OCI-LY7 (cell line): ENCODE results near the gene CFAP54. TPM values are rescaled to one million over a fixed set of nuclear protein-coding genes. Genes with fewer than 3 reads are reported as not detected.

ENCODE experiments used
- BruUV-seq: library from RNA; stranded (reverse); fragments of 400-500 nt; replicated peaks from 2 replicates; lab custom pipeline; 2021; lab: Mats Ljungman, UMichigan
- CTCF ChIA-PET: fragments of 300-600 bp; sonication (Branson Sonifier 250); formaldehyde crosslinking; loops from one replicate; lab custom pipeline; 2022; ENCODE audit warnings: antibody characterized with exemption; ENCODE audit not compliant: unreplicated experiment; lab: Charles Lee
- POLR2A ChIA-PET: fragments of 300-600 bp; sonication (Branson Sonifier 250); formaldehyde crosslinking; loops from one replicate; lab custom pipeline; 2022; ENCODE audit warnings: antibody characterized with exemption; lab: Charles Lee
- DNase-seq: peaks from one replicate; pipeline ENCODE4 v3.0.0-alpha.2; 2015; ENCODE audit warnings: low spot score
- H2AFZ ChIP-seq: fragments of 200-600 bp; sonication (generic), shearing (Covaris generic); 2 replicates; pipeline ENCODE4 v1.6.1; 2014; ENCODE audit warnings: mild to moderate bottlenecking, antibody characterized with exemption, low read length, moderate library complexity
- H3K27ac ChIP-seq: fragments of 200-600 bp; sonication (generic); 2 replicates; pipeline ENCODE4 v1.5.1; 2014; ENCODE audit warnings: mixed run types, low read depth, mild to moderate bottlenecking, moderate library complexity, low read length, inconsistent platforms; ENCODE audit not compliant: poor library complexity, severe bottlenecking
- H3K36me3 ChIP-seq: fragments of 200-600 bp; sonication (generic); 2 replicates; pipeline ENCODE4 v1.6.1; 2014; ENCODE audit warnings: mild to moderate bottlenecking, antibody characterized with exemption, low read length, moderate library complexity, mixed read lengths; ENCODE audit not compliant: insufficient read depth
- H3K4me1 ChIP-seq: fragments of 200-600 bp; sonication (generic); 2 replicates; pipeline ENCODE4 v1.5.1; 2014; ENCODE audit warnings: mild to moderate bottlenecking, low read length; ENCODE audit not compliant: insufficient read depth, poor library complexity, severe bottlenecking
- H3K4me2 ChIP-seq: fragments of 200-600 bp; sonication (generic); 2 replicates; pipeline ENCODE4 v1.6.1; 2014; ENCODE audit warnings: mild to moderate bottlenecking, low read length
- H3K4me3 ChIP-seq: fragments of 200-600 bp; sonication (generic); 2 replicates; pipeline ENCODE4 v1.5.1; 2014; ENCODE audit warnings: mild to moderate bottlenecking, low read depth, low read length; ENCODE audit not compliant: poor library complexity, severe bottlenecking
- H3K79me2 ChIP-seq: fragments of 200-600 bp; sonication (generic); 2 replicates; pipeline ENCODE4 v1.6.1; 2016; ENCODE audit warnings: low read depth, mild to moderate bottlenecking, low read length, moderate library complexity, mixed read lengths; ENCODE audit not compliant: insufficient read depth
- H3K9me2 ChIP-seq: fragments of 200-600 bp; sonication (generic); 2 replicates; pipeline ENCODE4 v1.6.1; 2016; ENCODE audit warnings: mild to moderate bottlenecking, low read length, mixed read lengths; ENCODE audit not compliant: insufficient read depth
- H3K9me3 ChIP-seq: fragments of 200-600 bp; sonication (generic); 2 replicates; pipeline ENCODE4 v1.6.1; 2014; ENCODE audit warnings: mild to moderate bottlenecking, mixed run types, low read length, mixed read lengths
- H4K20me1 ChIP-seq: fragments of 200-600 bp; sonication (generic); 2 replicates; pipeline ENCODE4 v1.6.1; 2014; ENCODE audit warnings: mild to moderate bottlenecking, antibody characterized with exemption, low read length, moderate library complexity, mixed read lengths; ENCODE audit not compliant: insufficient read depth
- EZH2phosphoT487 ChIP-seq: fragments of 200-600 bp; sonication (generic); IDR thresholded peaks from 2 replicates; pipeline ENCODE4 v1.6.1; 2018; ENCODE audit warnings: low read depth, borderline replicate concordance, mild to moderate bottlenecking, mixed run types, antibody characterized with exemption, low read length, moderate library complexity, mixed read lengths
- intact Hi-C: fragments of 100-400 bp; cut with micrococcal nuclease; formaldehyde crosslinking; loops from one replicate; pipeline ENCODE4 v1.10.0; 2022; ENCODE audit not compliant: unreplicated experiment
- total RNA-seq, 2 experiments: library from RNA; depleted of rRNA in 1 of 2; stranded (reverse); fragments of >200 nt in 1 of 2; shearing (Covaris generic) in 1 of 2; gene quantifications; 2 replicates each; pipeline ENCODE4 v1.2.3, GENCODE V29; 2014 to 2022
- TF ChIP-seq, protein P1 (sequence below): fragments of 200-600 bp; sonication (generic); conservative IDR thresholded peaks from 2 replicates; pipeline ENCODE4 v1.5.1; 2014; ENCODE audit warnings: mild to moderate bottlenecking, antibody characterized with exemption, low read length, moderate library complexity, mixed read lengths

The CFAP54 gene
- total RNA-seq, 2 experiments from 2014 or later, result 0.53 TPM; not detected in 1

DNA sequence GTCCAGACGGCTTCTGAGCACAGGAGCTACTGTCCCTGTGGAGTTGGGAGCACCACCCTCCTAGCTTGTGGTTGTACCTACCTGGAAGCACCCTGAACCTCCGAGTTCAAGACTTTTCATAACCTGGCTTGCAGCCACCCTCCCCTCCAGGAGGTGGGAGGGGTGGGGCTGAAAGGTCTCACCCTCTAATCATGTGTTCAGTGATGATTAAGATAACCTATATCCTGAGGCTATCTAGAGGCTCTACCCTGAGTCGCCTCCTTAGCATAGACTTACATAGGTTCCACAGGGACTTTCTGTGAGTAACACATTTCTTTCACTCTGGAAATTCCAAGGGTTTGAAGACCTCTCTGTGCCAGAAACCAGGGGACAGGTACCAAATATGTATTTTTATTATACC, 146.5 kb downstream of the CFAP54 start:
- Histone ChIP-seq H3K27ac (no peak overlapping the region), H4K20me1 (no peaks in the 10 kb centered on the region), H3K79me2 (no peaks in the 10 kb centered on the region), H3K4me2 (no peak overlapping the region), H3K9me2 (no peaks in the 10 kb centered on the region; the same call in 1 of the 2 replicates), H3K4me1 (no peaks in the 10 kb centered on the region), H2AFZ (no peak overlapping the region), H3K4me3 (no peak overlapping the region), H3K9me3 (no peaks in the 10 kb centered on the region), H3K36me3 (no peaks in the 10 kb centered on the region)
- CTCF ChIA-PET, result no interaction called here
- POLR2A ChIA-PET, result no interaction called here
- TF ChIP-seq, protein P1, sequence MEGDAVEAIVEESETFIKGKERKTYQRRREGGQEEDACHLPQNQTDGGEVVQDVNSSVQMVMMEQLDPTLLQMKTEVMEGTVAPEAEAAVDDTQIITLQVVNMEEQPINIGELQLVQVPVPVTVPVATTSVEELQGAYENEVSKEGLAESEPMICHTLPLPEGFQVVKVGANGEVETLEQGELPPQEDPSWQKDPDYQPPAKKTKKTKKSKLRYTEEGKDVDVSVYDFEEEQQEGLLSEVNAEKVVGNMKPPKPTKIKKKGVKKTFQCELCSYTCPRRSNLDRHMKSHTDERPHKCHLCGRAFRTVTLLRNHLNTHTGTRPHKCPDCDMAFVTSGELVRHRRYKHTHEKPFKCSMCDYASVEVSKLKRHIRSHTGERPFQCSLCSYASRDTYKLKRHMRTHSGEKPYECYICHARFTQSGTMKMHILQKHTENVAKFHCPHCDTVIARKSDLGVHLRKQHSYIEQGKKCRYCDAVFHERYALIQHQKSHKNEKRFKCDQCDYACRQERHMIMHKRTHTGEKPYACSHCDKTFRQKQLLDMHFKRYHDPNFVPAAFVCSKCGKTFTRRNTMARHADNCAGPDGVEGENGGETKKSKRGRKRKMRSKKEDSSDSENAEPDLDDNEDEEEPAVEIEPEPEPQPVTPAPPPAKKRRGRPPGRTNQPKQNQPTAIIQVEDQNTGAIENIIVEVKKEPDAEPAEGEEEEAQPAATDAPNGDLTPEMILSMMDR, result no peak
- TF ChIP-seq EZH2phosphoT487, result no peak
- intact Hi-C loops, result no loop called here
- no peak for DNase-seq
- BruUV-seq, result no TSS peak

DNA sequence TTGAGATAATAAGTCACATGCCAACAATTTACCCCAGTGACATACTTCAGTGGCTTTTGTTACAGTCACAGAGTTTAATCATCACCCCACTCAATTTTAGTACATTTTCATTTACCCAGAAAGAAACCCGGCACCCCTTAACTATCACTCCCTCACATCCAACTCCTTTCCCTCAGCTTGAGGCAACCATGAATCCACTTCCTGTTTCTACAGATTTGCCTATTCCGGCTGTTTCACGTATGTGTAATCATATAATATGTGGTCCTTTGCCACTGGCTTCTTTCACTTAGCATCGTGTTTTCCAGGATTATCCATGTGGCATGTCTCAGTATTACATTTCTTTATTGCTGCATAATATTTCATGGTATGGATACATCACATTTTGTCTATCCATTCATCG, 147.5 kb downstream of the CFAP54 start:
- BruUV-seq, result no TSS peak
- DNase-seq, result no peak
- H3K4me2 ChIP-seq, result no peak overlapping the region
- H2AFZ ChIP-seq, result no peak overlapping the region
- ChIA-PET POLR2A (interaction anchor here (0.6 kb wide), 1 partner anchor 14 kb away, joined by 3 read pairs; no protein-coding TSS in a partner anchor), CTCF (no interaction called here)
- H3K27ac ChIP-seq, result no peak overlapping the region
- no peaks in the 10 kb centered on the region; the same call in 1 of the 2 replicates for H3K9me2 ChIP-seq
- H3K36me3 ChIP-seq, result no peaks in the 10 kb centered on the region
- H3K9me3 ChIP-seq, result no peaks in the 10 kb centered on the region
- H4K20me1 ChIP-seq, result no peaks in the 10 kb centered on the region
- TF ChIP-seq EZH2phosphoT487, result no peak
- TF ChIP-seq, protein P1, result no peak
- H3K4me3 ChIP-seq, result no peak overlapping the region
- no peaks in the 10 kb centered on the region for H3K79me2 ChIP-seq
- intact Hi-C loops, result no loop called here
- H3K4me1 ChIP-seq, result no peaks in the 10 kb centered on the region

GRCh38 chr12:96648923-96649322, 159.5 kb downstream of the CFAP54 start:
- Histone ChIP-seq H3K4me2 (no peak overlapping the region), H2AFZ (no peak overlapping the region), H3K9me2 (no peaks in the 10 kb centered on the region), H3K9me3 (no peaks in the 10 kb centered on the region), H3K27ac (no peak overlapping the region), H3K4me3 (no peak overlapping the region), H3K4me1 (no peaks in the 10 kb centered on the region), H3K36me3 (no peaks in the 10 kb centered on the region), H4K20me1 (no peaks in the 10 kb centered on the region), H3K79me2 (no peaks in the 10 kb centered on the region)
- TF ChIP-seq, protein P1, result no peak
- no peak for TF ChIP-seq EZH2phosphoT487
- BruUV-seq, result no TSS peak
- ChIA-PET CTCF (no interaction called here), POLR2A (no interaction called here)
- no peak for DNase-seq
- intact Hi-C loops, result no loop called here
